RWPE2 (cell line): Measurements from ENCODE around the gene TSPAN4.

Experiments
- ATAC-seq: fragments of 200-7000 bp; cut with Tn5 transposase; 3 replicates; pipeline ENCODE4 v1.9.1; 2021; ENCODE audit warnings: low read depth
- DNase-seq: peaks from one replicate; pipeline ENCODE4 v3.0.0-alpha.2; 2020; ENCODE audit warnings: low spot score
- H3K27ac ChIP-seq: fragments of 450-650 bp; 2 replicates; pipeline ENCODE4 v1.5.1; 2017; ENCODE audit warnings: mild to moderate bottlenecking; ENCODE audit not compliant: poor library complexity, severe bottlenecking
- H3K27me3 ChIP-seq: fragments of 250-450 bp; sonication (Bioruptor Pico); 2 replicates; pipeline ENCODE4 v1.5.1; 2021; ENCODE audit warnings: mild to moderate bottlenecking, moderate library complexity; ENCODE audit not compliant: insufficient read depth, poor library complexity, severe bottlenecking
- H3K36me3 ChIP-seq: fragments of 250-450 bp; sonication (Bioruptor Pico); 2 replicates; pipeline ENCODE4 v1.5.1; 2020; ENCODE audit warnings: low read depth, mild to moderate bottlenecking, moderate library complexity
- H3K4me1 ChIP-seq: fragments of 250-450 bp; sonication (Bioruptor Pico); 2 replicates; pipeline ENCODE4 v1.5.1; 2021; ENCODE audit warnings: mild to moderate bottlenecking, moderate library complexity; ENCODE audit not compliant: insufficient read depth, poor library complexity, severe bottlenecking
- H3K4me3 ChIP-seq: fragments of 250-450 bp; sonication (Bioruptor Pico); 2 replicates; pipeline ENCODE4 v1.5.1; 2021; ENCODE audit warnings: mild to moderate bottlenecking, moderate library complexity; ENCODE audit not compliant: severe bottlenecking
- H3K9me3 ChIP-seq: fragments of 250-450 bp; sonication (Bioruptor Pico); 2 replicates; pipeline ENCODE4 v1.5.1; 2021; ENCODE audit warnings: mild to moderate bottlenecking, moderate library complexity; ENCODE audit not compliant: severe bottlenecking
- CTCF ChIP-seq: fragments of 450-650 bp; IDR thresholded peaks from one replicate; pipeline ENCODE4 v1.5.1; 2017; ENCODE audit warnings: mild to moderate bottlenecking, moderate library complexity; ENCODE audit not compliant: poor library complexity, severe bottlenecking

The TSPAN4 gene

GRCh38 chr11:910044-910588 is 67.5 kb downstream of the TSPAN4 start:
- H3K9me3 ChIP-seq, result no peaks in the 10 kb centered on the region
- no peak for TF ChIP-seq CTCF
- peak; percentile 28 for ATAC-seq
- H3K4me1 ChIP-seq, result peaks cover 8% of the 10 kb centered on the region
- H3K27ac ChIP-seq, result peak overlapping the region; percentile 68
- H3K36me3 ChIP-seq, result peaks cover 1% of the 10 kb centered on the region; the same call in 1 of the 2 replicates
- no peaks in the 10 kb centered on the region for H3K27me3 ChIP-seq
- no peak for DNase-seq
- H3K4me3 ChIP-seq, result peak overlapping the region; percentile 97

DNA sequence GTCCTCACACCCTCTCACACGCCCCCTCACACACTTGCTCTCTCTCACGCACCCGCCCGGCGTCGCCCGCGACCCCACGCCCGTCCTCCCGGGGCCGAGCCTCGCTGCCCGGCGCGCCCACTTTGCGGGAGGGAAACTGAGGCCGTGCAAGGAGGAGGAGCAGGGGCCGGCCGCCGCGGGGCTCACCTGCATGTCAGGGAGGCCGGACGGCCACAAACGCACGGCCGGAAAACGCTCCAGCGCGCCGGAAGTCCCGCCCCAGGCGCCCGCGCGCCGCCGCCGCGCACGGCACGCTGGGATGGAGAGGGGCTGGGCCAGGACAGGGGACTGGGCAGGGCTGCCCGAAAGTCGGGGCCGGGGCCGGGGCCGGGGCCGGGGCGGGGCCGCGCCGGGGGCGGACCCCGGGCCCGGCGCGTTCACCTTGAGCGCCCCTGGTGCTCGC is 68.0 kb downstream of the TSPAN4 start, which contains the start of gene CHID1:
Gene CHID1, minus strand, starts transcription at position 222 of the 442 bp plus-strand sequence. CDS start 5,994 bp downstream, outside the sequence.
- H3K4me3 ChIP-seq, result peak within 1 kb of the TSS; percentile 97
- peak; percentile 30 for TF ChIP-seq CTCF
- ATAC-seq, result peak; percentile 93
- no peaks in the 10 kb centered on the region for H3K27me3 ChIP-seq
- H3K4me1 ChIP-seq, result peaks cover 8% of the 10 kb centered on the region
- peak; percentile 80 for DNase-seq
- H3K36me3 ChIP-seq, result no peaks in the 10 kb centered on the region; the same call in 1 of the 2 replicates
- H3K9me3 ChIP-seq, result no peaks in the 10 kb centered on the region
- H3K27ac ChIP-seq, result peak within 1 kb of the TSS; percentile 68

GRCh38 chr11:911031-911889 is 68.6 kb downstream of the TSPAN4 start:
- DNase-seq (peak; percentile 69), ATAC-seq (peak; percentile 40)
- Histone ChIP-seq H3K4me1 (peaks cover 8% of the 10 kb centered on the region), H3K27ac (peak overlapping the region; percentile 68), H3K9me3 (no peaks in the 10 kb centered on the region), H3K4me3 (peak overlapping the region; percentile 97), H3K36me3 (no peaks in the 10 kb centered on the region; the same call in 1 of the 2 replicates), H3K27me3 (no peaks in the 10 kb centered on the region)
- TF ChIP-seq CTCF, result no peak

DNA sequence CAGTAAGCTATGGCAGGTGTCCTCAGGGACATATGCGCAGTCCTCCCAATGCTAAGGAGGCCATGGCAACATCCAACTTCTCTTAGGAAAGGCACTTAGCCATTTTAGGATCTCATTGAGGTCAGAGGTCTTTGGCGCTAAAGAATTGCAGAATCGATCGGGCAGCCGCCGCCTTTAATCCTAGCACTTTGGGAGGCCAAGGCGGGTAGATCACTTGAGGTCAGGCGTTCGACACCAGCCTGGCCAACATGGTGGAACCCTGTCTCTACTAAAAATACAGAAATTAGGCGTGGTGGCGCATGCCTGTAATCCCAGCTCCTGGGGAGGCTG is 69.2 kb downstream of the TSPAN4 start:
- Histone ChIP-seq H3K4me3 (no peak overlapping the region), H3K36me3 (no peaks in the 10 kb centered on the region; the same call in 1 of the 2 replicates), H3K4me1 (peaks cover 8% of the 10 kb centered on the region), H3K27ac (peak overlapping the region; percentile 68), H3K27me3 (no peaks in the 10 kb centered on the region), H3K9me3 (no peaks in the 10 kb centered on the region)
- no peak for DNase-seq
- TF ChIP-seq CTCF, result no peak
- no peak for ATAC-seq
